Epidermal melanocyte (primary cell): Measurements from ENCODE around the gene PLAU.
A peak's percentile ranks its signal among the peaks of the same experiment; 100 is the strongest.
"Not testable (repeated sequence)": the region's sequence is repeated elsewhere in the genome, so short reads cannot be mapped to it uniquely, and the experiment has no call there.

Experiments
- DNase-seq: peaks from one replicate; pipeline ENCODE4 v3.0.0; 2011; ENCODE audit warnings: low spot score; ENCODE audit not compliant: insufficient read length

Gene PLAU

DNA sequence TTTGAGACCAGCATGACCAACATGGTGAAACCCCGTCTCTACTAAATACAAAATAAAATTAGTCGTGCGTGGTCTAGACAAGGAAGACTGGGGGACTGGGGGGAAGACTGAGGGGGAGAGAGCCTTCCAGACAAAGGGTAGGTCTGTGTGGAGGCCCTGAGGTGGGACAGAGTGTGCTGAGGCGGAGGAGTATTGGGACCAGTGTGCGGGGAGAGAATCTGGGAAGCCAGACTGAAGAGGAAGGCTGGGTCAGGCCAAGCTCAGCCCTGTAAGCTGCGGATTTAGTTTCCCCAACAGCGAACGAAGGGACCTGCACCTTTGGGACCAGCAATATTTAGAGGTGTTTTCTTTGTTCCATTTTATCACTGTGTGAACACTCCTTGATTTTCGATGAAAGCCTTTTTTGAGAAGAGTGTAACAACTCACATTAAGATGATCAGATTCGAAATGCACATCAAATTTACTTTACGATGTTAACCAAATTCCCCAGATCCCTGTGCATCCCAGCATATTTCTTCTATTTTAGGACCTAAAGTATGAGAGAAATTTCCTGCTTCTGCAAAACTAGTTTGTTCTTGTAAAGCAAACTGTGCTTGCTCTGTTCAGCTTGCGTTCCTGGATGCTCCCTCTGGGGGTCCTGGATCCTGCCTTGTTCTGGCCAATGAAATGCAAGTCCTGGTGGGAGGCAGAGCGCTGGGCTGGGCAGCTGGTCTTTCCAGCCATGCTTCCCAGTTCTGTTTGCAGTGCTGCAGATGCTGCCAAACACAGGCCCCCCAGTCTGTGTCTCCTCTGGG is 39.4 kb downstream of the PLAU start:
- no peak for DNase-seq

DNA sequence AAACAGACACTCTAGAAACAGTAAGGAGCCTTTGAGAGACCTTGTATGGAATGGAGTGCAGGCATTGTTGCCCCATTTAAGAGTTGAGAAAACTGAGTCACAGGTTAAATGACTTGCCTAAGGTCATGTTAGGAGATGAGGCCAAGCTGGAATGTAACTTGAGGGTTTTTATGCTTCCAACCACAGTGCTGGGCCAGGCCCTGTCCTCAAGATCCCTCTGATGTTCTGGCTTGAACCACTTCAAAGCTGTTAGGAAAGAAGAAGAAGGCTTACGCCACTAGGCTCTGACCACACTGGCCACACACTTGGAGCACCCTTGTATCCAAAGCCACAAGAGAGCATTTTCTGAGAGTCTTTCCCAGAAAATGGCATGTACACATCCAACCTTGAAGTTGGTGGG is 42.7 kb downstream of the PLAU start:
- DNase-seq: no peak

DNA sequence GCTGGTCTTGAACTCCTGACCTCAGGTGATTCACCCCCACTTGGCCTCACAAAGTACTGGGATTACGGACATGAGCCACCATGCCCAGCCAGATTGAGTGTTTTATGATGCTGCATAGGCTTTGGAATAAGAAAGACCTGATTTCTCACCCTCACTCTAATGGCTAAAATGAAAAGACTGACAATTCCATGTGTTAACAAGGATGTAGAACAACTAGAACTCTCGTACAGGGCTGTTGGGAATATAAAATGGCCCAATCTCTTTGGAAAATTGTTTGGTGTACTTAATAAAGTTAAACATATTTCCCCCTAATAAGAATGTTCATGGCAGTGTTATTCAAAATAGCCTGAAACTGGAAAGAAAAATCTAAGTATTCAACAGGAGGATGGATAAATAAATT is 43.8 kb downstream of the PLAU start:
- no peak for DNase-seq

DNA sequence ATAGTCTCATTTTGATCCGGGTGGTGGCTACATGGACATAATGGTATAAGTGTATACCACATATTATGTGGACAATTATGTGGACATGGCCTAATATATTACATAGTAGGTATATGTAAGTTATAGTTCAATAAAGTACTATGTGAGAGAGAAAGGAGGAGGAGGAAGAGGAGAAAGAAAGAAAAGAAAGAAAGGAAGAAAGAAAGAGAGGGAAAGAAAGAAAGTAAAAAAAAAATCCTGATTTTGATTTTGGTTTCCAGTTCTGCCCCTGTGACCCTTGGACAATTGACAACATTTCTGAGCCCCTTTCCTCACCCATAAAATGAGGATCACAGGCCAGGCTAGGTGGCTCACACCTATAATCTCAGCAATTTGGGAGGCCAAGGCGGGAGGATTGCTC is 44.8 kb downstream of the PLAU start:
- DNase-seq: no peak

DNA sequence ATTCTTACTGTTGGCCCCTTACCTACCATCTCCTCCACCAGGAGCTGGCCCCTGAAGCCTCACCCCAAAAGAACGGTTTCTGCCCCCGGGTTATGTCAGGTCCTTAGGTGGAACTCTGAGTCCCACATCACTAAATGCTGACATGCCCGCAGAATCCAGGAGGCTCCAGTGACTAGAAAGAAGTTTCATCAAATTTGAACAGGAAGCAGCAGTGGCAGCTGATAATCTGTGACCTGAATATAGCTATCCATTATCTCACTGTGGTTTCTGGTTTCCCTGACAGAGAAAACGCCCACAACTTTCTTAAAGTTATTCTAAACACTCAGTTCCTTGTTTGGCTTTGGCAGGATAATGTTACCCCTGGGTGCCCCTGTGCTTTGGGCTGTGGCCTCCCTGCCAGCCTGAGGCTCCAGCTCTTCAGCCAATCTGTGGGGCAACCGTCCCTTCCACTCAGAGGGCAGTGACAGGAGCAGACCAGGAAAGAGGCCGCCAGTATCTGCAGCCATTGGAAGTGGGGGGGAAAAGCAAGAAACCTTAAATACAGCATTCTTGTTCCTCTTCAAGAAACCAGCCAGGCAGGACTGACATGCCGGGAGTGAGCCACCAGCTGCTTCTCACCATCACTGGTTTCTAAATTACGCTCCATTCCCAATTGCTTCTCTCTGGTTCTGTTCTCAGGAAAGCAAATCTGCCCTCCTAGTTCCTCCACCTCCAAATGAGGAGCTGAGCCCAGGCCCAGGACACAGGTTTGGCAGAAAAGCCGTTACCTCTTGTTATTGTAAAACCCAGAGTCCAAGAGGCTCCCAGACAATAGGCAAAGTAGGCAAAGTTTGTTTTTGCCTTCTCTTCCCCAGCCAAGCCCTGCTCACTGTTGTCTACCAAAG is 45.8 kb downstream of the PLAU start:
- peak; percentile 45 for DNase-seq

DNA sequence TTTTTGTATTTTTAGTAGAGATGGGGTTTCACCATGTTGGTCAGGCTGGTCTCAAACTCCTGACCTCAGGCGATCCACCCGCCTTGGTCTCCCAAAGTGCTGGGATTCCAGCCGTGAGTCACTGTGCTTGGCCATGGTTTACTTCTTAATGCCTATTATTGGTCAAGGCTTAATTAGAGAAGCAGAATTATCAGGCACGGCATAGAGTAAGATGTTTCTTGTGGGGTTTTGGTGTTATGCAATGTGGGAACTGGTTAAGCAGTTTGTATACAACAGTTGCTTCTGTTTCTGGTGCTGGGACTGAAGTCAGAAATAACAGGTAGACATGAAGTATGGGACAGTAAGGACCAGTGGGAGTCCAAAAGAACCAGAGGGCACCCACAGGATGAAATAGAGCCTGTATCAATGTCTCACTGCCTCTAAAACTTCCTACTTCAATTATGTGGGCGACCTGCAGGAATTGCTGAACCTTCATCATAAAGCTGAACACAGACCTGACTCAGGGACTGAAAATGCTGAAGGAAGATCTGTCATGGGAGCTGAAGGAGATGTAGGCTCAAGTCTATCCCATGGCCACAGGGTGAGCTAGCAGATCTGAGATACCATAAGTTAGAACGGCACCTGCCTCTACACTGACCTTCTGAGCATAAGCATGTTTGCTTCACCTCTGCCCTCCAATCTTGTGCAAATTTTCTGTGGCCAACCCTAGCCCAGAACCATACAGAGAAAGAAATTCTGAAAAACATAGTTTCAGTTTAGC is 48.7 kb downstream of the PLAU start:
- DNase-seq: no peak

DNA sequence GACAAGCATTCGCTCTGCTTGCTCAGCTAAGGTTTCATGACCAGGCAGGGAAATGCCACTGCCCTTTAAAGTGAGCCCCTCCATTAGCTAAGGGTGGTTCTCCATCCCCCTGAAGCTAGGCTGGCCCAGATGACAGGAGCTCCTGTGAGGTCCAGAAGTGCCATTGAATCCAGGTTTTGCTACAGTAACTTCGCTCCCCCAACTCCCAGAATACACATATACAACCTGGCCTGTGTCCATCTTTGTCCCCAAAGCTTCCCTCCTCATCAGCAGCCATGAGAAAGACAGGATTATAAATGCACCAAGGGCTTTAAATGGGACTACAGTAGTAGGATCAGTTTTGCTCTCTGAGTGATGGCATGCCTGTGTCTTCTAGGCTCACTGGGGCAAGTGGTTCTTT is 51.5 kb downstream of the PLAU start:
- DNase-seq: no peak

DNA sequence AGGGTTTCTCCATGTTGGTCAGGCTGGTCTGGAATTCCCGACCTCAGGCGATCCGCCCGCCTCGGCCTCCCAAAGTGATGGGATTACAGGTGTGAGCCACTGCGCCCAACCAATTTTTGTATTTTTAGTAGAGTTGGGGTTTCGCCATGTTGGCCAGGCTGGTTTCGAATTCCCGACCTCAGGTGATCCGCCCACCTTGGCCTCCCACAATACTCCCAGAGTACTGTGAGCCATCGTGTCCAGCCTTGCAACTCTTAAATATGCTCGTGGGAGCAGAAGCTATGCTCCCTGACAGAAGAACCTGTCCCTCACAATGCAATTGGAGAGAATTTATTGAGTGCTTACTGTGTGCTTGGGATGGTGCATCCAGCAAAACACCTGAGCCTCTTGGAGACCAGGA is 52.6 kb downstream of the PLAU start:
- not testable (repeated sequence) for DNase-seq

DNA sequence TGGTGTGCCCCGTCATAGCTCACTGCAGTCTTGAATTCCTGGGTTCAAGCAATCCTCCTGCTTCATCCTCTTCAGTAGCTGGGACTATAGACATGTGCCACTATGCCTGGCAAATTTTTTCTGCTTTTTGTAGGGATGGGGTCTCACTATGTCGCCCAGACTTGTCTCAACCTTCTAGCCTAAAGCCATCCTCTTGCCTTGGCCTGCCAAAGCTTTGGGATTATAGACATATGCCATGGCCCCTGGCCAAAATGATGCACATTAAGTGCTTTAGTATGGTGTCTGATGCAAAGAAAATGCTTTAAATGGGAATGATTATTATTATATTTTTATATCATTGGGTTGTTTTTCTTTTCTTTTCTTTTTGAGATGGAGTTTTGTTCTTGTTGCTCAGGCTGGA is 53.8 kb downstream of the PLAU start:
- no peak for DNase-seq

DNA sequence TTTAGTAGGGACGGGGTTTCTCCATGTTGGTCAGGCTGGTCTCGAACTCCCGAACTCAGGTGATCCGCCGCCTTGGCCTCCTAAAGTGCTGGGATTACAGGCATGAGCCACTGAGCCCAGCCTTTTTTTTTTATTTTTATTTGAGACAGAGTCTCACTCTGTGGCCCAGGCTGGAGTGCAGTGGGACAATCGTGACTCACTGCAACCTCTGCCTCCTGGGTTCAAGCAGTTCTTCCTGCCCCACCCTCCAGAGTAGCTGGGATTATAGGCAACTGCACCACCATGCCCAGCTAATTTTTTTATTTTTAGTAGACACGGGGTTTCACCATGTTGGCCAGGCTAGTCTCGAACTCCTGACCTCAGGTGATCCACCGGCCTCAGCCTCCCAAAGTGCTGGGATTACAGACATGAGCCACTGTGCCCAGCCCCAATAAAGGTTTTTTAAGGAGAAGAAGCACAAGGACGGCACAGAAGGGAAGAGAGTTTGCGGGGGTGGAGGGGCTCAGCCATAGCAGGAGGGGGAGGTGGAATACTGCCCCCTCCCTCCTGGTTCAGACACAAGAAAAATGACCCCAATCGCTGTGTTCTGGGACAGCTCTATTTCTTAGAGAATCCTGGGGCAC is 54.4 kb downstream of the PLAU start:
- not testable (repeated sequence) for DNase-seq

DNA sequence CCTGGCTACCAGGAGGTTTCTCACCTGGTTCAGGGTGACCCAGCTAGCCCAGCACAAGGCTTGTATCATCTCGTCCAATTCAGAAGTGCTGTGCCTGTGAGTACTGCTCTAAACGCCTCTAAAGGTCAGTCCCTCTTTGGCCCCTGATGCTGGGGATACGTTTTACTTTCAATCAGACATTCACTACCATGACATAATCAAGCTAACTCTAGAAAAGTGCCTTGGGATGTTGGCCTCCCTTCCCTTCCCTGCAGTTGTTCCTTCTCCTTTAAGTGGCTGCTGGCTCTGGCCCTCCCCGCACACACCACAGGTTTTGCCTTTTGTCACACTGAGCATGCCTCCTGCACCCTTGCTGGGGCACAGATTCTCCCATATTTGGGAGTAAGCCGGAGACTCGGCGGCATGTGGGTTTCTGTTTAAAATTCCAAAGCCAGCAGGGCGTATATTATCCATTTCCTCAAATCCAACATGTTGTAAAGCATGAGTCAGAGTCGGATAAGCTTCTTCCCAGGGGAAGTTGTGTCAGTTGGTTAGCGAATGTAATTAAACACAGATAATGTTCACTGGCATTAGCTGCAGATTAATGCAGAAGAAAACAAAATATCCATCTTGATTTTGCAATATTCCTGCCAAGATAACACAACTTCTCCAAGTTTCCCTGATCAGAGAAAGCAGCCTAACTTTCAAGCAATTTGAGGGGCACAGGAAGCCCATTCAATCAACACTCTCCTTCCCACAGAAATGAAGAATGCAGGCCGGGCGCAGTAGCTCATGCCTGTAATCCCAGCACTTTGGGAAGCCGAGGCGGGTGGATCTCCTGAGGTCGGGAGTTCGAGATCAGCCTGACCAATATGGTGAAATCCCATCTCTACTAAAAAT is 55.2 kb downstream of the PLAU start:
- peak; percentile 62 for DNase-seq

DNA sequence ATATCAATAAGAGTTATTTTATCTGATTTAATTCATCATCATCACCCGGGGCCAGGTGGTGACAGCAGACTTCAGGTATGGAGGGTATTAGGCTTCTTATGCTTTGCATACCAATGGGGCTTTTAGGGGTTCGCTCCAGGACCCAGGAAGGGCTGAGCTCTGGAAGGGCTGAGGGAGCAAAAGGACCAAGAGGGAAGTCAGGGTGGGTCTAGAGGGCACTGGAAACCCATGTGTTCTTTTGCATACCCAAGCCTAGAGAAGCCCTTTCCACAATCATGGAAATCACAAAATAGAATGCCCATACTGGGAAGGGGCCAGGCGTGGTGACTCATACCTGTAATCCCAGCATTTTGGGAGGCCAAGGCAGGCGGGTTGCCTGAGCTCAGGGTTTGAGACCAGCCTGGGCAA is 56.1 kb downstream of the PLAU start:
- no peak for DNase-seq
